ENCODE data around the gene KIRREL3.

The KIRREL3 gene

GRCh38 chr11:126432525-126432924 is 568.0 kb downstream of the KIRREL3 start:
- CTCF ChIA-PET = interaction anchor here (1.2 to 6.5 kb wide), 5 partner anchors 9 to 558 kb away, joined by 3 to 75 read pairs (median 27); no protein-coding TSS in a partner anchor
- POLR2A ChIA-PET = interaction anchor here (1.3 to 1.5 kb wide), 2 partner anchors 115 to 129 kb away, joined by 3 read pairs; partner anchors contain the start of gene DCPS
- no peak for DNase-seq (ENCODE audit: low read depth, low spot score)
- no peak overlapping the region for H3K4me3 ChIP-seq (ENCODE audit: low read depth, low read length)
- no peak for TF ChIP-seq CTCF (IDR thresholded peaks at IDR 0.05; ENCODE audit: insufficient read depth, low read length, missing control alignments)

DNA sequence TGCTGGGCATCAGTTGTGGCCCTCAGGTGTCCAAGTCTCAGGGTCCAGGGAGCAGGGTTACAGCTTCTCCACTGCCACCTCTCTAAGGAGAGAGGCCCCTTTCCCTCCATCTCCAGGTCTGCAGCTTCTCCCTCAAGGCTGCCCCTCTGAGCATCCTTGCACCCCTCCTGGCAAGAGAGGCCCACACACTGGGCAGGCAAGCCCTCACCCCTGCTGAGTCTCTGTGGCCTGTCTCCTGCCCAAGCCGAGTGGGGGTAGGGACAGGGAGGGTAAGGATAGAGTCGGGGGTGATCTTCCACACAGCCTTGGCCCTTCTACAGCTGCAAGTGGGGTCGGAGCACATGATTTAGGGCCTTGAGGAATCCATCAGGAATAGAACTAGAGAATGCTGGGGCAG is 568.5 kb downstream of the KIRREL3 start:
- H3K4me3 ChIP-seq (ENCODE audit: low read depth, low read length) = no peak overlapping the region
- ChIA-PET POLR2A (interaction anchor here (1.3 to 1.5 kb wide), 2 partner anchors 114 to 128 kb away, joined by 3 read pairs; partner anchors contain the start of gene DCPS), CTCF (interaction anchor here (1.4 to 6.5 kb wide), 5 partner anchors 9 to 558 kb away, joined by 4 to 75 read pairs (median 27); no protein-coding TSS in a partner anchor)
- no peak for DNase-seq (ENCODE audit: low read depth, low spot score)
- TF ChIP-seq CTCF (IDR thresholded peaks at IDR 0.05; ENCODE audit: insufficient read depth, low read length, missing control alignments) = no peak

DNA sequence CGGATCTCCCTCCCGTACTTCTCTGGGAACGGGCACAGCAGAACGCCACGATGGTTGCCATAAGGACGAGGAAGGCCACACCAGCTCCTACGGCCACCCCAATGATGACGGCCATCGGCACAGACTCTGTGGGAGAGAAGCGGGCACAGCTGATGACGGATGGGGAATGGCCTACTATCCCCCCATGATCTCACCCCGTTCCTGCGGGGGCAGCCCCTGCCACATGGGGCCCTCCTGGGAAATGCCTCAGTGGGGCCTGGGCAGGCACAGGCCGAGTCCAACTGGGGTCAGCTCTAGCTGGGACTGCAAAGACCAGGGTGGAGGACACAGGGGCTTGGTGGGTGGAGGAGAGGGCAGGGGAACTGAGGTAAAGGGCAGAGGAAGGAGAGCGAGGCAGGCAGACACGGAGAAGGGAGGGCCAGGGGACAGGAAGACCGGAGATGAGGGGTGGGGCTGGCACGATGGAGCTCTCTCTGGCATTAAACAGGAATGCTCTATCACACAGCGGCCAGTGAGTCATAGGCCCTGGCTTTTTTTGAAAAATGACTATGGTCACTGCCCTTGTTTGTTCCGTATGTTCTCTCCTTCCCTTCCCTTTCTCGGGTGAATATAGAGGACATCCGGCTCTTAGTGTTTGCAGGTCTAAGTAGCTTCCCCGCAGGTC is 569.0 kb downstream of the KIRREL3 start:
- DNase-seq (ENCODE audit: low read depth, low spot score) = peak; percentile 21
- ChIA-PET POLR2A (interaction anchor here (1.3 to 1.5 kb wide), 2 partner anchors 114 to 128 kb away, joined by 3 read pairs; partner anchors contain the start of gene DCPS), CTCF (interaction anchor here (1.0 to 6.5 kb wide), 6 partner anchors 10 to 559 kb away, joined by 3 to 75 read pairs (median 18); no protein-coding TSS in a partner anchor)
- H3K4me3 ChIP-seq (ENCODE audit: low read depth, low read length) = no peak overlapping the region
- TF ChIP-seq CTCF (IDR thresholded peaks at IDR 0.05; ENCODE audit: insufficient read depth, low read length, missing control alignments) = no peak

- CTCF ChIA-PET = interaction anchor here (0.7 to 6.5 kb wide), 6 partner anchors 11 to 120 kb away, joined by 3 to 75 read pairs (median 18); no protein-coding TSS in a partner anchor
- H3K4me3 ChIP-seq (ENCODE audit: low read depth, low read length) = no peak overlapping the region
- no peak for DNase-seq (ENCODE audit: low read depth, low spot score)
- POLR2A ChIA-PET = no interaction called here
- no peak for TF ChIP-seq CTCF (IDR thresholded peaks at IDR 0.05; ENCODE audit: insufficient read depth, low read length, missing control alignments)
Measured at GRCh38 chr11:126430581-126431335, 569.8 kb downstream of the KIRREL3 start.

DNA sequence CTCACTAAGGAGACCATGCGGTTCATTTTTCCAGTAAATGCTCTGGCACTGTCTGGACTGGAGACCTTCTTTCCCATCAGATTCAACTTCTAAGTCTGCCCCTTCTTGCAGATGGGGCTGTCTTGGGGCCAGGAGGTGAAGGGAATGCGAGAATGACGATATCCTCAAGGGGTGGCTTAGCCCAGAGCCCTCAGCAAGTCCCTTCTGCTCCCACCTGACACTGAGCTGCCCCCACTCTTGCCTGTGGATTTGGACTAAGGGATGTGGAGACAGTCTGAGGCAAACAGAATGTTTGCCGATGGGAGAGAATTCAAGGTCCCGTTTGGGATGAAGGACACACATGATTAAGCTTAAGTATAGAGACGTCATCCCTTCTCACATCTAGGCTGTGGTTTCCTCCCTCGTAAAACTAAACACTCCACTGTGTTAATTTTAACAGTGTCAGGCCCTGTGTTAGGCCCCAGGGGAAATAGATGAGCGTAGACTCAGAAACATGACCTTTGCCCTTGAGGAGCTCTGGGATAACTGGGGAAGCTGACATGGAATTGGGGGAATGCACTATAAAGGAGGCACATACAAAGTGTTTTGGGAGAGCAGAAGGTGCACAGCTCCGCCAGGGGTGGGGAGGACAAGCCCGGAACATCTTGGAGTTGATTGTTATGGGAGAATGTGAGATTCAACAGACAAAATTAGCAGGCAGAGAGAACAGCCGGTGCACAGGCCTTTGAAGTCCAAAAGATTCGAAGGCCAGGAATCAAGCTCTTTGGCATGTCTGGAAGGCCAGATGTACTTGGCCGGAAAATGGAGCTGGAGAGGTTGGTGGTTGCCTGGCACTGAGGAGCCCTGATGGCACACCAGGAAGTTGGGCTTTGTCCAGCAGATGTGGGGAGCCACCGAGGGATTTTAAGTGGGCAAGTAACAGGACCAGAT is 573.5 kb downstream of the KIRREL3 start:
- no peak for TF ChIP-seq CTCF (IDR thresholded peaks at IDR 0.05; ENCODE audit: insufficient read depth, low read length, missing control alignments)
- POLR2A ChIA-PET = no interaction called here
- no peak overlapping the region for H3K4me3 ChIP-seq (ENCODE audit: low read depth, low read length)
- DNase-seq (ENCODE audit: low read depth, low spot score) = no peak
- CTCF ChIA-PET = interaction anchor here (0.7 to 5.3 kb wide), 4 partner anchors 8 to 117 kb away, joined by 3 to 30 read pairs (median 4); no protein-coding TSS in a partner anchor
